ENCODE measurements around the gene RAB8A. TPM values are rescaled to one million over a fixed set of nuclear protein-coding genes. Genes with fewer than 3 reads are reported as not detected.

RAB8A gene
- total RNA-seq, 1 experiment from 2014 or later, result 103 TPM

DNA sequence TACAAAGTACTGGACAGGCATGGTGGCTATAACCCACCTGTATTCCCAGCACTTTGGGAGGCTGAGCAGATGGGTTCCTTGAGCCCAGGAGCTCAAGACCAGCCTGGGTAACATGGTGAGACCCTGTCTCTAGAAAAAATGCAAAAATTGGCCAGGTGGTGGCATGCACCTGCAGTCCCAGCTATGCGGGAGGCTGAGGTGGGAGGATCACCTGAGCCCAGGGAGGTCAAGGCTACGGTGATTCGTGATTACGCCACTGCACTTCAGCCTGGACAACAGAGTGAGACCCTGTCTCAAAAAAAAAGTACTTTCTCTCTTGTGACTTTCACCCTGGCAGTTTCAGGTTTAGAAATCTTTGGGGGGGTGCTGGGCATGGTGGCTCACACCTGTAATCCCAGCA lies 11.2 kb upstream of the RAB8A start:
- H3K27ac Mint-ChIP-seq, result no peak overlapping the region
- H3K27ac ChIP-seq (ENCODE audit: insufficient read length, low read depth, low read length), result no peak overlapping the region
- no peaks in the 10 kb centered on the region for H4K20me1 ChIP-seq (ENCODE audit: control insufficient read depth, insufficient read depth, insufficient read length)
- no peak overlapping the region for H2BK12ac ChIP-seq (ENCODE audit: insufficient read length, low read depth, low read length)
- no peaks in the 10 kb centered on the region for H3K79me2 ChIP-seq (ENCODE audit: insufficient read depth, low read length)
- TF ChIP-seq, protein P1, sequence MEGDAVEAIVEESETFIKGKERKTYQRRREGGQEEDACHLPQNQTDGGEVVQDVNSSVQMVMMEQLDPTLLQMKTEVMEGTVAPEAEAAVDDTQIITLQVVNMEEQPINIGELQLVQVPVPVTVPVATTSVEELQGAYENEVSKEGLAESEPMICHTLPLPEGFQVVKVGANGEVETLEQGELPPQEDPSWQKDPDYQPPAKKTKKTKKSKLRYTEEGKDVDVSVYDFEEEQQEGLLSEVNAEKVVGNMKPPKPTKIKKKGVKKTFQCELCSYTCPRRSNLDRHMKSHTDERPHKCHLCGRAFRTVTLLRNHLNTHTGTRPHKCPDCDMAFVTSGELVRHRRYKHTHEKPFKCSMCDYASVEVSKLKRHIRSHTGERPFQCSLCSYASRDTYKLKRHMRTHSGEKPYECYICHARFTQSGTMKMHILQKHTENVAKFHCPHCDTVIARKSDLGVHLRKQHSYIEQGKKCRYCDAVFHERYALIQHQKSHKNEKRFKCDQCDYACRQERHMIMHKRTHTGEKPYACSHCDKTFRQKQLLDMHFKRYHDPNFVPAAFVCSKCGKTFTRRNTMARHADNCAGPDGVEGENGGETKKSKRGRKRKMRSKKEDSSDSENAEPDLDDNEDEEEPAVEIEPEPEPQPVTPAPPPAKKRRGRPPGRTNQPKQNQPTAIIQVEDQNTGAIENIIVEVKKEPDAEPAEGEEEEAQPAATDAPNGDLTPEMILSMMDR (conservative IDR thresholded peaks at IDR 0.05), result no peak
- no peak overlapping the region for H4K5ac ChIP-seq (ENCODE audit: insufficient read length, low read depth, low read length)
- no peaks in the 10 kb centered on the region for H3K9me3 Mint-ChIP-seq
- no peak overlapping the region for H3K56ac ChIP-seq (ENCODE audit: insufficient read length, low read depth, low read length)
- H2BK120ac ChIP-seq (ENCODE audit: low read depth, low read length, poor library complexity, severe bottlenecking), result no peak overlapping the region
- H2AK5ac ChIP-seq (ENCODE audit: insufficient read length, low read length), result no peak overlapping the region
- H3K4ac ChIP-seq (ENCODE audit: low read depth, low read length), result no peak overlapping the region
- H2AFZ ChIP-seq (ENCODE audit: low read length), result no peak overlapping the region
- H4K91ac ChIP-seq (ENCODE audit: insufficient read length, low read depth, low read length), result no peak overlapping the region
- no peak overlapping the region for H2BK15ac ChIP-seq (ENCODE audit: low read depth, low read length)
- whole genome bisulfite sequencing (ENCODE audit: extremely low coverage, insufficient read length, low lambda C conversion rate), result no CpG with 5 or more reads among the region's 4 CpGs
- no peak overlapping the region for H3K4me2 ChIP-seq (ENCODE audit: insufficient read depth, insufficient read length, low read length)
- H3K4me3 Mint-ChIP-seq, result no peak overlapping the region
- DNase-seq, result no peak
- H3K9ac ChIP-seq (ENCODE audit: extremely low read depth, insufficient read length, low read length), result no peak overlapping the region
- H3K18ac ChIP-seq (ENCODE audit: insufficient read length, low read depth, low read length), result no peak overlapping the region
- H3T11ph ChIP-seq (ENCODE audit: low read length), result no peak overlapping the region
- no peak overlapping the region for H2BK5ac ChIP-seq (ENCODE audit: insufficient read length, low read length)
- no peaks in the 10 kb centered on the region for H3K27me3 ChIP-seq (ENCODE audit: insufficient read depth, low read length)
- H3K4me1 ChIP-seq (ENCODE audit: insufficient read depth, low read length), result no peaks in the 10 kb centered on the region
- H3K23me2 ChIP-seq (ENCODE audit: insufficient read length, low read depth, low read length, poor library complexity, severe bottlenecking), result no peaks in the 10 kb centered on the region
- no peaks in the 10 kb centered on the region for H3K79me1 ChIP-seq (ENCODE audit: insufficient read depth, low read depth, low read length, poor library complexity, severe bottlenecking)
- H3K27me3 Mint-ChIP-seq (ENCODE audit: low read depth), result no peaks in the 10 kb centered on the region; the same call in 1 of the 2 replicates
- H3K9me3 ChIP-seq (ENCODE audit: control insufficient read depth, low read depth, low read length), result no peaks in the 10 kb centered on the region
- no peaks in the 10 kb centered on the region for H3K4me1 Mint-ChIP-seq
- no peak overlapping the region for H2BK20ac ChIP-seq (ENCODE audit: low read depth, low read length, poor library complexity, severe bottlenecking)
- peaks cover 40 to 79% (median 71%) of the 10 kb centered on the region in 3 experiments for H3K36me3 Mint-ChIP-seq (ENCODE audit: insufficient read depth in 1 of 3, low read depth in 3 of 3)
- H4K8ac ChIP-seq (replicated peaks; ENCODE audit: insufficient read length, low read depth, low read length), result no peak overlapping the region
- H3K14ac ChIP-seq (ENCODE audit: insufficient read depth, low read length), result no peak overlapping the region
- no peak overlapping the region for H3K23ac ChIP-seq (ENCODE audit: insufficient read length, low read depth, low read length)

All from H9 (cell line).